ENCODE results near the gene NID1.
"Not testable (repeated sequence)": the region's sequence is repeated elsewhere in the genome, so short reads cannot be mapped to it uniquely, and the experiment has no call there.

The NID1 gene

GRCh38 chr1:236091933-236092318, 27.0 kb upstream of the NID1 start:
- DNase-seq, result no peak

- DNase-seq, result no peak
Observed at GRCh38 chr1:236090741-236091147, 25.9 kb upstream of the NID1 start.

- DNase-seq, result no peak
Observed at GRCh38 chr1:236089046-236089773, 24.3 kb upstream of the NID1 start.

GRCh38 chr1:236086537-236086936, 21.6 kb upstream of the NID1 start:
- DNase-seq, result no peak

- DNase-seq, result no peak
Observed at GRCh38 chr1:236085545-236086159, 20.8 kb upstream of the NID1 start.

GRCh38 chr1:236084386-236084730, 19.5 kb upstream of the NID1 start:
- no peak for DNase-seq

GRCh38 chr1:236083650-236084385, 18.9 kb upstream of the NID1 start:
- no peak for DNase-seq

- DNase-seq, result no peak
Observed at GRCh38 chr1:236082526-236082925, 17.6 kb upstream of the NID1 start.

GRCh38 chr1:236081546-236082227, 16.8 kb upstream of the NID1 start:
- no peak for DNase-seq

- DNase-seq, result no peak
Observed at GRCh38 chr1:236079703-236080102, 14.8 kb upstream of the NID1 start.

- no peak for DNase-seq
Observed at GRCh38 chr1:236078993-236079392, 14.1 kb upstream of the NID1 start.

- DNase-seq, result not testable (repeated sequence)
Observed at GRCh38 chr1:236078077-236078476, 13.2 kb upstream of the NID1 start.

- DNase-seq, result no peak
Observed at GRCh38 chr1:236075848-236076247, 11.0 kb upstream of the NID1 start.

GRCh38 chr1:236073307-236073897, 8.5 kb upstream of the NID1 start:
- no peak for DNase-seq

GRCh38 chr1:236072001-236072400, 7.1 kb upstream of the NID1 start:
- DNase-seq, result no peak

- DNase-seq, result no peak
Observed at GRCh38 chr1:236070753-236071152, 5.9 kb upstream of the NID1 start.

- no peak for DNase-seq
Observed at GRCh38 chr1:236069796-236070195, 4.9 kb upstream of the NID1 start.

- DNase-seq, result no peak
Observed at GRCh38 chr1:236067854-236068454, 3.1 kb upstream of the NID1 start.

GRCh38 chr1:236066828-236067386, 2.0 kb upstream of the NID1 start:
- no peak for DNase-seq

GRCh38 chr1:236066054-236066453, 1.2 kb upstream of the NID1 start:
- DNase-seq, result no peak

GRCh38 chr1:236065509-236066005, 667 bp upstream of the NID1 start:
- DNase-seq, result no peak
